ENCODE results near the gene RNASE13.
A peak's percentile ranks its signal among the peaks of the same experiment; 100 is the strongest.

RNASE13 gene, protein sequence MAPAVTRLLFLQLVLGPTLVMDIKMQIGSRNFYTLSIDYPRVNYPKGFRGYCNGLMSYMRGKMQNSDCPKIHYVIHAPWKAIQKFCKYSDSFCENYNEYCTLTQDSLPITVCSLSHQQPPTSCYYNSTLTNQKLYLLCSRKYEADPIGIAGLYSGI

DNA sequence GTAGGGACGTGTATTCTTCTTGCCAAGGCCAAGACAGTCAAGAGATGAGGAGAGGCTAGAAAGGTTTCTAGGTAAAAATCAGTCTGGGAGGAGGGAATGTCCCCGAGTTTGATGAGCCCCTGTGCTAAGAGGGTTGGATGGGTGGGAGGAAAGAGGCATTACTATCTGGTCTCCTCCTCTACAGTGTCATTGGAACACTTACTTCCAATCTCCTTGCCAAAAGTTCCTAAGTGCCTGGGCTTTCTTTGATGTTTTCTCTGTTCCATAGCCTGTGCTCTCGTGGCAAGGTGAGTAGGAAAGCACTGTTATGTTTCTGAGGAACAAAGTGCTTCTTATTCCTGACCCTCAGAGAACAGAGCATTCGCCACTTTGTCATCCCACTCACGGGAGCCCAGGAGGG lies at the start of gene RNASE13:
Gene RNASE13 (minus strand): TSS at position 101 of the 400 bp plus-strand sequence. CDS start 519 bp downstream, outside the sequence.
- no peak for DNase-seq

- DNase-seq = no peak
Observed at GRCh38 chr14:21084396-21084795, 49.8 kb upstream of the RNASE13 start.

DNA sequence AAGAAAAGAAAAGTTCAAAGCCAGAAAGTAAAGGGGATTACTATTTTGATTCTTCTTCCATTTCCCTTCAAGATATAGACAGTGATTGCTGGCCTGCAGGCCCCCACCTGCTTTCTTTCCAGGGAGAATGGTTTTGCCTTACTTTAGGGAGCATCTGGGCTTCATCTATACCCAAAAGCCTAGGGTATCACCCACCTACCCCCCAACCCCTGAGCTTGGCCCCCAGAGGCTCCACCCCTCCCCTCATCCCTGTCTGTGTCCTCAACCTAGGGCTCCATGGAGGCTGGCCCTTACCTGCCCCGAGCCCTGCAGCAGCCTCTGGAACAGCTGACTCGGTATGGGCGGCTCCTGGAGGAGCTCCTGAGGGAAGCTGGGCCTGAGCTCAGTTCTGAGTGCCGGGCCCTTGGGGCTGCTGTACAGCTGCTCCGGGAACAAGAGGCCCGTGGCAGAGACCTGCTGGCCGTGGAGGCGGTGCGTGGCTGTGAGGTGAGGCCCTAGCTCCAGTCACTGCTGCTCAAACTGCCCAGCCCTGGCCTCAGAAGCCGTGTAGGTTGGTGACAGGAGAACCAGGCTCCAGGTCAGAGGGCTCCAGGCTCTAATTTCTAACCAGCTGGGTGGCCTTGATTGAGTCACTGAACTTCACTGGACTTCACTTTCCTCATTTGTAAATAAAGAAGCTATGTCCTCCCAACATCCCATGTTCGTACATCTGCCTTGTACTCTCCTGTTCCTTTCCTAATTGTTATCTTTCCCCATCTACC lies 49.1 kb upstream of the RNASE13 start:
- no peak for DNase-seq

- no peak for DNase-seq
Observed at GRCh38 chr14:21081521-21082142, 47.0 kb upstream of the RNASE13 start.

- DNase-seq = no peak
Observed at GRCh38 chr14:21078726-21079125, 44.1 kb upstream of the RNASE13 start.

DNA sequence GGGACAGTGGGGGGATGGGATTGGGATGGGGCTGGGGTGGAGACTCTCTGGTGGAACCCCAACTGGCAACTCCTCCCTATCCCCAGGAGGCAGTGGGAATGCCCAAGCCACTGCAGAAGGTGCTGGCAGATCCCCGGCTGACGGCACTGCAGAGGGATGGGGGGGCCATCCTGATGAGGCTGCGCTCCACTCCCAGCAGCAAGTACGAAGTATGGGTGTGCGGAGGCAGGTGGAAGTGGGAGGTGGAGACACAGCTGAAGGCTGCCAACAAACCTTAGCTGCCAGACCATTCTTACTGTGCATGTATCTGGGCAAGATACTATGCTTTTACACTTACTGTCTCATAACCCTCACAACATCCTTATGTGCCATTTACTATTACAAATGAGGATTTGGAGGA lies 43.7 kb upstream of the RNASE13 start:
- no peak for DNase-seq

- no peak for DNase-seq
Observed at GRCh38 chr14:21077672-21078071, 43.1 kb upstream of the RNASE13 start.

- DNase-seq = no peak
Observed at GRCh38 chr14:21075719-21076437, 41.3 kb upstream of the RNASE13 start.

DNA sequence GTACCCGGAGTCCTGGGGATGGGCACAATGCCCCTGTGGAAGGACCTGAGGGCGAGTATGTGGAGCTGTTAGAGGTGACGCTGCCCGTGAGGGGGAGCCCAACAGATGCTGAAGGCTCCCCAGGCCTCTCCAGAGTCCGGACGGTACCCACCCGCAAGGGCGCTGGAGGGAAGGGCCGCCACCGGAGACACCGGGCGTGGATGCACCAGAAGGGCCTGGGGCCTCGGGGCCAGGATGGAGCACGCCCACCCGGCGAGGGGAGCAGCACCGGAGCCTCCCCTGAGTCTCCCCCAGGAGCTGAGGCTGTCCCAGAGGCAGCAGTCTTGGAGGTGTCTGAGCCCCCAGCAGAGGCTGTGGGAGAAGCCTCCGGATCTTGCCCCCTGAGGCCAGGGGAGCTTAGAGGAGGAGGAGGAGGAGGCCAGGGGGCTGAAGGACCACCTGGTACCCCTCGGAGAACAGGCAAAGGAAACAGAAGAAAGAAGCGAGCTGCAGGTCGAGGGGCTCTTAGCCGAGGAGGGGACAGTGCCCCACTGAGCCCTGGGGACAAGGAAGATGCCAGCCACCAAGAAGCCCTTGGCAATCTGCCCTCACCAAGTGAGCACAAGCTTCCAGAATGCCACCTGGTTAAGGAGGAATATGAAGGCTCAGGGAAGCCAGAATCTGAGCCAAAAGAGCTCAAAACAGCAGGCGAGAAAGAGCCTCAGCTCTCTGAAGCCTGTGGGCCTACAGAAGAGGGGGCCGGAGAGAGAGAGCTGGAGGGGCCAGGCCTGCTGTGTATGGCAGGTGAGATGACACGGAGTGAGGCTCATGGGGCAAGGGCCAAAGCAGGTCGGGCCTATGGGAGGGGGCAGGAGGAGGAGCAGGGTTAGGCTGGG lies 40.0 kb upstream of the RNASE13 start:
- DNase-seq = no peak

DNA sequence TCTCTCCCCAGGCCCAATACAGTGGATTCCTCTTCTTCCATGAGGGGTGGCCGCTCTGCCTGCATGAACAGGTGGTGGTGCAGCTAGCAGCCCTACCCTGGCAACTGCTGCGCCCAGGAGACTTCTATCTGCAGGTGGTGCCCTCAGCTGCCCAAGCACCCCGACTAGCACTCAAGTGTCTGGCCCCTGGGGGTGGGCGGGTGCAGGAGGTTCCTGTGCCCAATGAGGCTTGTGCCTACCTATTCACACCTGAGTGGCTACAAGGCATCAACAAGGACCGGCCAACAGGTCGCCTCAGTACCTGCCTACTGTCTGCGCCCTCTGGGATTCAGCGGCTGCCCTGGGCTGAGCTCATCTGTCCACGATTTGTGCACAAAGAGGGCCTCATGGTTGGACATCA lies 39.3 kb upstream of the RNASE13 start:
- no peak for DNase-seq

- DNase-seq = no peak
Observed at GRCh38 chr14:21072781-21073339, 38.3 kb upstream of the RNASE13 start.

- peak; percentile 17 for DNase-seq
Observed at GRCh38 chr14:21072031-21072473, 37.4 kb upstream of the RNASE13 start.

- peak; percentile 82 for DNase-seq
Observed at GRCh38 chr14:21071225-21072030, 36.8 kb upstream of the RNASE13 start.

- peak; percentile 59 for DNase-seq
Observed at GRCh38 chr14:21070610-21071224, 36.1 kb upstream of the RNASE13 start.

DNA sequence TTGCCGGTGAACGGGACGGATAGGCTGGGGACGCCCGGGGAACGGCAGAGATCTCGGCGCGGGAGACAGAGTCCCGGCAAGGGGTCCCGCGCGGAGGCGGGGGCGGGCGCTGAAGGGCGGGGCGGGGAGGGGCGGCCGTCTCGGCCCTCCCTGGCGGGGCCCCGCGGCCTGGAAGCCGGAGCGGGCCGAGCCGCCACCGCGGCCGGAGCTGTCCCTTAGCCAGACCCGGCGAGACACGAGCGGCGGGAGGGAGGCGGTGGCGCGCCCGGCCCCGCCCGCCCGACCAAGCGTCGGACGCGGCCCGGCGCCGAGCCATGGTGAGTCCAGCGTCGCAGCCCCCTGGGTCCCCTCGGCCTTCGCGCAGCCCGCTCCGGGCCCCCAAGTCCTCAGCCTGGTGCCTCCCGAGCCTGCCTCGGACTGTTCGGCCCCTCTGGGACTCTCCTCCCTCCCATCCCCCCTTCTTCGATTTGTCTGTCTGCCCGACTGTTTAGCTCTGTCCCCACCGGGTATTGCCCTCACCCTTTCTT lies 35.5 kb upstream of the RNASE13 start, which contains the start of gene ARHGEF40:
Gene ARHGEF40 (plus strand): TSS at position 222 of the 527 bp plus-strand sequence. CDS start 93 bp downstream, at position 315.
- DNase-seq = no peak

DNA sequence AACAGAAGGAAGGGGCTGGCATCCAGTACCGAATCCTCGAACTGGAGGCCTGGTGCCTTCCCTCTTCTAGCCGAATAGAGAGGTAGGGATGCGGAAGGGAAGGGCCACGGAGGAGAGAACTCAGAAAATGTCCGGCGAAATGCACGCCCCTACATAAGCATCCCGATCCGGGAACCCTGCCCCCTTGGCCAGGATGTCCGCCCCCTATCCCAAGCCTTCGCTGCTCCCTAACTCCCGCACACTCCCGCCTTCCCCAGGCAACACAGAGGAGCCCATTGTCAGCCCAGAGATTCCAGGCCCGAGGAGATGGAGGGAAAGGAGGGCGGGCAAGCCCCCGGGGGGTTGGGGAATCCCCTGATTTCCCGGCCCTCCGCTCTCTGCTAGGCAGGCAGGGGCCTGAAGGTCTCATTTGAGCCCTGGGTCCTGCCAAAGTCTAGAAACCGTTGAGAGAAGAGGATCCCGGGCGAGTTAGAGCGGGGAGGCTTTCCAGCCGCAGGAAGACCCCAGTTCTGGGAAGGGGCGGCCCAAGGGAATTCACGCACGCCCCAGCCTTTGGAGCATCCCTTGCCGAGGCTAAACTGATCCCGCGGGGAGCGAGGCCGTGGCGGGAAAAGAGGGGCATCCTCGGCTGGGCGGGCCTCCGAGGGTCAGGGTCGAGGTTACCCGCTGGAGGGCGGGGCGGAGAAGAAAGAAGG lies 34.9 kb upstream of the RNASE13 start:
- no peak for DNase-seq

- DNase-seq = peak; percentile 16
Observed at GRCh38 chr14:21068521-21069387, 34.1 kb upstream of the RNASE13 start.

- peak; percentile 3 for DNase-seq
Observed at GRCh38 chr14:21066882-21067502, 32.4 kb upstream of the RNASE13 start.

Data from NCI-H226 (cell line).